Prostate gland (tissue), 2 donors: ENCODE measurements around the gene ATP13A2. TPM values are rescaled to one million over a fixed set of nuclear protein-coding genes. Genes with fewer than 3 reads are reported as not detected.
"Not testable (repeated sequence)": the region's sequence is repeated elsewhere in the genome, so short reads cannot be mapped to it uniquely, and the experiment has no call there.

Experiments
- DNase-seq: peaks from one replicate; pipeline ENCODE4 v3.0.0-alpha.2; 2019; ENCODE audit warnings: low spot score
- H3K27ac ChIP-seq, 2 donors: fragments of 200-600 bp; sonication (generic); 2 replicates each; pipeline ENCODE4 v1.5.1; 2017 to 2019
- H3K27me3 ChIP-seq: fragments of 200-600 bp; sonication (generic); replicated peaks from 2 replicates; pipeline ENCODE4 v1.5.1; 2019; ENCODE audit not compliant: insufficient read depth
- H3K36me3 ChIP-seq, 2 donors: fragments of 200-600 bp; sonication (generic); 1 replicate in 1 of 2; 2 replicates in 1 of 2; pipeline versions ENCODE4 v1.5.1 to v1.8.1; 2017 to 2019
- H3K4me1 ChIP-seq: fragments of 200-600 bp; sonication (generic); replicated peaks from 2 replicates; pipeline ENCODE4 v1.5.1; 2019
- H3K4me3 ChIP-seq, 2 donors: fragments of 200-600 bp; sonication (generic); 2 replicates each; pipeline ENCODE4 v1.5.1; 2017 to 2019
- H3K9me3 ChIP-seq: fragments of 200-600 bp; sonication (generic); 2 replicates; pipeline ENCODE4 v1.5.1; 2017
- CTCF ChIP-seq, 4 experiments: fragments of 200-600 bp in 2 of 4; fragments of 450-650 bp in 2 of 4; sonication (generic) in 2 of 4; IDR thresholded peaks; 1 replicate in 3 of 4; 2 replicates in 1 of 4; pipeline ENCODE4 v1.5.1; 2016 to 2019; ENCODE audit warnings: antibody characterized with exemption in 4 of 4, mild to moderate bottlenecking in 2 of 4, moderate library complexity in 2 of 4
- POLR2A ChIP-seq: fragments of 450-650 bp; IDR thresholded peaks from one replicate; pipeline ENCODE4 v1.6.1; 2016; ENCODE audit warnings: antibody characterized with exemption, mild to moderate bottlenecking
- POLR2AphosphoS5 ChIP-seq: sonication (generic); formaldehyde crosslinking; IDR thresholded peaks from one replicate; pipeline ENCODE4 v1.6.1; 2017; ENCODE audit warnings: antibody characterized with exemption
- WGBS: methylation state at CpG from one replicate; pipeline ENCODE4 v1.1.5; 2018; 5-methylcytosine and 5-hydroxymethylcytosine counted together
- intact Hi-C: fragments of 100-400 bp; cut with DNase I; formaldehyde crosslinking; loops from one replicate; pipeline ENCODE4 v1.14.2; 2022
- total RNA-seq, 2 donors: library from RNA; depleted of rRNA; stranded (reverse); fragments of >200 nt; gene quantifications; one replicate each; pipeline ENCODE4 v1.1.0, GENCODE V29; 2016

The ATP13A2 gene
- total RNA-seq, 2 donors from 2014 or later = 45.4 to 47.9 TPM

- no peak overlapping the region for H3K4me3 ChIP-seq
- peaks cover 3% of the 10 kb centered on the region for H3K4me1 ChIP-seq
- DNase-seq = no peak
- H3K9me3 ChIP-seq = no peaks in the 10 kb centered on the region
- intact Hi-C loops = loop anchor here (1.0 kb wide), 1 partner anchor 324 kb away; no protein-coding TSS in a partner anchor
- H3K27ac ChIP-seq = no peak overlapping the region
- WGBS = 87% methylated on average over 19 of the region's 19 CpGs
- TF ChIP-seq POLR2AphosphoS5 (no peak), CTCF (IDR thresholded peaks at IDR 0.05) (no peak), POLR2A (no peak)
- H3K27me3 ChIP-seq = no peaks in the 10 kb centered on the region
- H3K36me3 ChIP-seq = no peaks in the 10 kb centered on the region
Observed at GRCh38 chr1:16946646-16947045, 65.1 kb downstream of the ATP13A2 start.

- H3K9me3 ChIP-seq, H3K27ac ChIP-seq, H3K36me3 ChIP-seq, H3K27me3 ChIP-seq, DNase-seq, H3K4me1 ChIP-seq, H3K4me3 ChIP-seq: not testable (repeated sequence)
- 90% methylated on average over 13 of the region's 13 CpGs for WGBS
- intact Hi-C loops = loop anchor here (1.0 kb wide), 1 partner anchor 324 kb away; no protein-coding TSS in a partner anchor
Observed at GRCh38 chr1:16946185-16946584, 65.5 kb downstream of the ATP13A2 start.

GRCh38 chr1:16945512-16945911, 66.2 kb downstream of the ATP13A2 start:
- H3K4me3 ChIP-seq, intact Hi-C loops, H3K36me3 ChIP-seq, DNase-seq, H3K27ac ChIP-seq, H3K4me1 ChIP-seq, H3K9me3 ChIP-seq, H3K27me3 ChIP-seq: not testable (repeated sequence)
- 84% methylated on average over 9 of the region's 9 CpGs for WGBS

- intact Hi-C loops = no loop called here
- Histone ChIP-seq H3K27me3 (no peaks in the 10 kb centered on the region), H3K4me3 (no peak overlapping the region), H3K4me1 (peaks cover 3% of the 10 kb centered on the region), H3K9me3 (no peaks in the 10 kb centered on the region), H3K36me3 (no peaks in the 10 kb centered on the region), H3K27ac (no peak overlapping the region)
- TF ChIP-seq POLR2A = no peak
- no peak for TF ChIP-seq CTCF (IDR thresholded peaks at IDR 0.05)
- TF ChIP-seq POLR2AphosphoS5 = no peak
- DNase-seq = no peak
- WGBS = 95% methylated on average over 19 of the region's 19 CpGs
Observed at GRCh38 chr1:16944038-16944437, 67.7 kb downstream of the ATP13A2 start.

GRCh38 chr1:16939386-16940180, 72.1 kb downstream of the ATP13A2 start:
- H3K4me3 ChIP-seq, H3K36me3 ChIP-seq, H3K4me1 ChIP-seq, DNase-seq, H3K27ac ChIP-seq, H3K9me3 ChIP-seq, intact Hi-C loops, H3K27me3 ChIP-seq: not testable (repeated sequence)
- WGBS = 94% methylated on average over 32 of the region's 32 CpGs

GRCh38 chr1:16938351-16939321, 73.1 kb downstream of the ATP13A2 start:
- intact Hi-C loops = no loop called here
- H3K36me3 ChIP-seq = no peaks in the 10 kb centered on the region
- no peaks in the 10 kb centered on the region for H3K4me1 ChIP-seq
- no peak for TF ChIP-seq CTCF (IDR thresholded peaks at IDR 0.05)
- TF ChIP-seq POLR2A = no peak
- TF ChIP-seq POLR2AphosphoS5 = no peak
- no peaks in the 10 kb centered on the region for H3K9me3 ChIP-seq
- DNase-seq = no peak
- H3K27me3 ChIP-seq = no peaks in the 10 kb centered on the region
- 64% methylated on average over 51 of the region's 51 CpGs for WGBS
- no peak overlapping the region for H3K27ac ChIP-seq
- no peak overlapping the region for H3K4me3 ChIP-seq

GRCh38 chr1:16936580-16936979, 75.1 kb downstream of the ATP13A2 start:
- intact Hi-C loops, H3K4me1 ChIP-seq, H3K36me3 ChIP-seq, H3K9me3 ChIP-seq, DNase-seq, H3K27ac ChIP-seq, H3K4me3 ChIP-seq, H3K27me3 ChIP-seq: not testable (repeated sequence)
- 84% methylated on average over 16 of the region's 16 CpGs for WGBS
